Gastroesophageal sphincter (tissue), 4 donors: Measurements from ENCODE around the gene SF3A2. TPM values are rescaled to one million over a fixed set of nuclear protein-coding genes. Genes with fewer than 3 reads are reported as not detected.

Experiments
- ATAC-seq: fragments of 150-250 bp; one replicate; pipeline ENCODE4 v1.9.1; 2016; ENCODE audit warnings: mild to moderate bottlenecking, moderate library complexity
- H3K27ac ChIP-seq, 4 donors: fragments of 200-600 bp; sonication (generic) in 3 of 4; 1 replicate in 3 of 4; 2 replicates in 1 of 4; pipeline ENCODE4 v1.5.1; 2016 to 2019
- H3K27me3 ChIP-seq: fragments of 200-600 bp; sonication (generic); one replicate; pipeline ENCODE4 v1.5.1; 2019
- H3K36me3 ChIP-seq, 2 donors: fragments of 200-600 bp; sonication (generic); one replicate each; pipeline ENCODE4 v1.5.1; 2019; ENCODE audit warnings: control low read depth in 1 of 2
- H3K4me1 ChIP-seq, 3 donors: fragments of 200-600 bp; sonication (generic); 1 replicate in 2 of 3; 2 replicates in 1 of 3; pipeline ENCODE4 v1.5.1; 2016 to 2019; ENCODE audit warnings: control low read depth in 2 of 3
- H3K4me3 ChIP-seq, 2 donors: fragments of 200-600 bp; sonication (generic); one replicate each; pipeline ENCODE4 v1.5.1; 2019; ENCODE audit warnings: mild to moderate bottlenecking in 1 of 2, moderate library complexity in 1 of 2
- H3K9me3 ChIP-seq, 3 donors: fragments of 200-600 bp; sonication (generic); one replicate each; pipeline ENCODE4 v1.5.1; 2017 to 2019; ENCODE audit warnings: control low read depth in 2 of 3
- EP300 ChIP-seq: sonication (generic); formaldehyde crosslinking; IDR thresholded peaks from one replicate; pipeline ENCODE4 v1.6.1; 2017; ENCODE audit warnings: antibody characterized with exemption, mild to moderate bottlenecking
- POLR2A ChIP-seq, 2 donors: fragments of 450-650 bp; IDR thresholded peaks; one replicate each; pipeline ENCODE4 v1.6.1; 2017; ENCODE audit warnings: antibody characterized with exemption in 2 of 2, mild to moderate bottlenecking in 2 of 2, moderate library complexity in 1 of 2
- POLR2AphosphoS5 ChIP-seq: sonication (generic); formaldehyde crosslinking; IDR thresholded peaks from one replicate; pipeline ENCODE4 v1.6.1; 2017; ENCODE audit warnings: antibody characterized with exemption
- WGBS, 2 donors: methylation state at CpG; one replicate each; pipeline ENCODE4 v1.1.5; 2018; ENCODE audit warnings: low coverage in 1 of 2; 5-methylcytosine and 5-hydroxymethylcytosine counted together
- total RNA-seq, 4 donors: library from RNA; depleted of rRNA; stranded (reverse); fragments of >200 nt; gene quantifications; one replicate each; pipeline ENCODE4 v1.1.0, GENCODE V29; 2016
- TF ChIP-seq, protein P1 (sequence below), 4 experiments: fragments of 200-600 bp in 2 of 4; fragments of 450-650 bp in 2 of 4; sonication (generic) in 1 of 4; IDR thresholded peaks; one replicate each; pipeline ENCODE4 v1.5.1; 2017 to 2019; ENCODE audit warnings: antibody characterized with exemption in 4 of 4, mild to moderate bottlenecking in 2 of 4, moderate library complexity in 2 of 4

Gene SF3A2
- total RNA-seq, 4 donors from 2014 or later, result 27.5 to 40.3 (median 37.4) TPM

GRCh38 chr19:2216361-2217225 is 20.0 kb upstream of the SF3A2 start:
- Histone ChIP-seq H3K27ac (no peak overlapping the region), H3K4me3 (no peak overlapping the region), H3K9me3 (no peaks in the 10 kb centered on the region), H3K27me3 (no peaks in the 10 kb centered on the region), H3K36me3 (peaks cover 0 to 99% of the 10 kb centered on the region in 2 donors), H3K4me1 (peaks cover 0 to 7% (median 0%) of the 10 kb centered on the region in 3 donors)
- no peak for TF ChIP-seq POLR2AphosphoS5
- TF ChIP-seq POLR2A (IDR thresholded peaks at IDR 0.05), result peak in 1 of 2 donors; percentile 3
- TF ChIP-seq EP300, result no peak
- ATAC-seq, result no peak
- WGBS, 2 donors, result no CpG with 5 or more reads among the region's 43 CpGs

- no peaks in the 10 kb centered on the region for H3K27me3 ChIP-seq
- no peaks in the 10 kb centered on the region for H3K9me3 ChIP-seq
- H3K4me1 ChIP-seq, result peaks cover 0 to 11% (median 0%) of the 10 kb centered on the region in 3 donors
- peaks cover 0 to 99% of the 10 kb centered on the region in 2 donors for H3K36me3 ChIP-seq
- no peak overlapping the region for H3K4me3 ChIP-seq
- no peak overlapping the region for H3K27ac ChIP-seq
- WGBS, 2 donors, result no CpG with 5 or more reads among the region's 22 CpGs
- TF ChIP-seq POLR2AphosphoS5 (no peak), POLR2A (IDR thresholded peaks at IDR 0.05) (no peak), EP300 (no peak)
- TF ChIP-seq, protein P1, sequence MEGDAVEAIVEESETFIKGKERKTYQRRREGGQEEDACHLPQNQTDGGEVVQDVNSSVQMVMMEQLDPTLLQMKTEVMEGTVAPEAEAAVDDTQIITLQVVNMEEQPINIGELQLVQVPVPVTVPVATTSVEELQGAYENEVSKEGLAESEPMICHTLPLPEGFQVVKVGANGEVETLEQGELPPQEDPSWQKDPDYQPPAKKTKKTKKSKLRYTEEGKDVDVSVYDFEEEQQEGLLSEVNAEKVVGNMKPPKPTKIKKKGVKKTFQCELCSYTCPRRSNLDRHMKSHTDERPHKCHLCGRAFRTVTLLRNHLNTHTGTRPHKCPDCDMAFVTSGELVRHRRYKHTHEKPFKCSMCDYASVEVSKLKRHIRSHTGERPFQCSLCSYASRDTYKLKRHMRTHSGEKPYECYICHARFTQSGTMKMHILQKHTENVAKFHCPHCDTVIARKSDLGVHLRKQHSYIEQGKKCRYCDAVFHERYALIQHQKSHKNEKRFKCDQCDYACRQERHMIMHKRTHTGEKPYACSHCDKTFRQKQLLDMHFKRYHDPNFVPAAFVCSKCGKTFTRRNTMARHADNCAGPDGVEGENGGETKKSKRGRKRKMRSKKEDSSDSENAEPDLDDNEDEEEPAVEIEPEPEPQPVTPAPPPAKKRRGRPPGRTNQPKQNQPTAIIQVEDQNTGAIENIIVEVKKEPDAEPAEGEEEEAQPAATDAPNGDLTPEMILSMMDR (IDR thresholded peaks at IDR 0.05), result no peak
- no peak for ATAC-seq
Measured at GRCh38 chr19:2217591-2217990, 19.0 kb upstream of the SF3A2 start.

DNA sequence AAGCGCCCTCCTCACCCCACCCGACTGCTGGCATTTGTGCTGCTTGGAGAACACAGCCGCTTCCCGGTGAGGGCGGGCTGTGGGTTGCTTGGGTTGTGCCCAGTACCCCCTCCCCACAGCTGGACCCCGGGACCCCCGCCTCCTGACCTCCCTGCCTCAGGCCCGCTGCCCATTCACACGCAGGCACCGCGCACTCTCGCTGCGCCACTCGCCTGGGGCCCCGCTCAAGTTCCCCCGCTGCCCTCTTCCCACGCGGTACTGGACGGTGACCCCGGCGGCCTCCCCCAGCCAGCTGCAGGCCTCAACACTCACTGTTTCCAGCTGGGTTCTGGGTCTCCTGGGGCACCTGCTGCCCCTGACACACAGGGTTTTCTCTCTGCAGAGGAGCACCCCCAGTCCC is 16.9 kb upstream of the SF3A2 start:
- Histone ChIP-seq H3K9me3 (no peaks in the 10 kb centered on the region), H3K27me3 (no peaks in the 10 kb centered on the region), H3K27ac (no peak overlapping the region), H3K4me3 (no peak overlapping the region), H3K36me3 (peaks cover 0 to 99% of the 10 kb centered on the region in 2 donors), H3K4me1 (peaks cover 0 to 11% (median 0%) of the 10 kb centered on the region in 3 donors)
- ATAC-seq, result no peak
- TF ChIP-seq POLR2AphosphoS5, result no peak
- TF ChIP-seq, protein P1 (IDR thresholded peaks at IDR 0.05), result no peak
- no peak for TF ChIP-seq POLR2A (IDR thresholded peaks at IDR 0.05)
- no peak for TF ChIP-seq EP300
- WGBS, 2 donors, result 93 to 100% methylated on average over 3 to 5 of the region's 21 CpGs

GRCh38 chr19:2221250-2221831 is 15.3 kb upstream of the SF3A2 start:
- WGBS, 2 donors, result 70 to 89% methylated on average over 3 of the region's 20 CpGs
- H3K4me1 ChIP-seq, result peaks cover 0 to 11% (median 0%) of the 10 kb centered on the region in 3 donors
- H3K36me3 ChIP-seq, result peaks cover 0 to 99% of the 10 kb centered on the region in 2 donors
- peak overlapping the region in 1 of 4 donors; percentile 53 for H3K27ac ChIP-seq
- H3K4me3 ChIP-seq, result no peak overlapping the region
- ATAC-seq, result peak; percentile 6
- no peak for TF ChIP-seq EP300
- TF ChIP-seq, protein P1 (IDR thresholded peaks at IDR 0.05), result no peak
- TF ChIP-seq POLR2AphosphoS5, result no peak
- no peak for TF ChIP-seq POLR2A (IDR thresholded peaks at IDR 0.05)
- H3K9me3 ChIP-seq, result no peaks in the 10 kb centered on the region
- H3K27me3 ChIP-seq, result no peaks in the 10 kb centered on the region

DNA sequence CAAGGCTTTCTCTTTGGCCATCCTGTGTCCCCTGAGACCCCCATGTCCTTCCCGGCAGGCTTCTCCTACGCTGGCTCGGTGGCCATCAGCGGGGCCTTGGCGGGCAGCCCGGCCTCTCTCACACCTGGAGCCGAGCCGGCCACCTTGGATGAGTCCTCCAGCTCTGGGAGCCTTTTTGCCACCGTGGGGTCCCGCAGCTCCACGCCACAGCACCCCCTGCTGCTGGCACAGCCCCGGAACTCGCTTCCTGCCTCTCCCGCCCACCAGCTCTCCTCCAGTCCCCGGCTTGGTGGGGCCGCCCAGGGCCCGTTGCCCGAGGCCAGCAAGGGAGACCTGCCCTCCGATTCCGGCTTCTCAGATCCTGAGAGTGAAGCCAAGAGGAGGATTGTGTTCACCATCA is 14.7 kb upstream of the SF3A2 start:
- H3K27me3 ChIP-seq, result no peaks in the 10 kb centered on the region
- peak overlapping the region in 1 of 4 donors; percentile 53 for H3K27ac ChIP-seq
- no peak overlapping the region for H3K4me3 ChIP-seq
- H3K4me1 ChIP-seq, result peaks cover 0 to 11% (median 0%) of the 10 kb centered on the region in 3 donors
- TF ChIP-seq EP300 (no peak), POLR2AphosphoS5 (no peak), POLR2A (IDR thresholded peaks at IDR 0.05) (no peak)
- TF ChIP-seq, protein P1 (IDR thresholded peaks at IDR 0.05), result peak in 3 of 4 experiments; percentile 20 to 47 (median 26)
- no peaks in the 10 kb centered on the region for H3K9me3 ChIP-seq
- H3K36me3 ChIP-seq, result peaks cover 0 to 99% of the 10 kb centered on the region in 2 donors
- WGBS, 2 donors, result 93% methylated on average over 3 of the region's 20 CpGs; no CpG with 5 or more reads in 1 of the 2 donors
- peak; percentile 26 for ATAC-seq
